Smooth muscle cell (in vitro differentiated cells): Measurements from ENCODE around the gene CACNA1B. TPM values are rescaled to one million over a fixed set of nuclear protein-coding genes. Genes with fewer than 3 reads are reported as not detected.
"Not testable (repeated sequence)": the region's sequence is repeated elsewhere in the genome, so short reads cannot be mapped to it uniquely, and the experiment has no call there.

Experiments
- DNase-seq: peaks from one replicate; lab custom pipeline; 2025; ENCODE audit not compliant: unreplicated experiment; lab: John Stamatoyannopoulos, UW
- H2AFZ ChIP-seq: fragments of 200-600 bp; sonication (generic); 2 replicates; pipeline ENCODE4 v1.6.0; 2016; ENCODE audit warnings: antibody characterized with exemption, low read depth, mild to moderate bottlenecking
- H3F3A ChIP-seq: fragments of 200-600 bp; sonication (generic); 2 replicates; pipeline ENCODE4 v1.6.0; 2017; ENCODE audit warnings: antibody characterized with exemption, low read depth
- H3K27ac ChIP-seq: fragments of 200-600 bp; sonication (generic); 2 replicates; pipeline ENCODE4 v1.5.1; 2016; ENCODE audit warnings: low read depth, mild to moderate bottlenecking
- H3K27me3 ChIP-seq: fragments of 200-600 bp; sonication (generic); 2 replicates; pipeline ENCODE4 v1.6.1; 2016; ENCODE audit warnings: low read depth, mild to moderate bottlenecking
- H3K36me3 ChIP-seq: fragments of 200-600 bp; sonication (generic); 2 replicates; pipeline ENCODE4 v1.5.1; 2016; ENCODE audit warnings: low read depth
- H3K4me1 ChIP-seq: fragments of 200-600 bp; sonication (generic); 2 replicates; pipeline ENCODE4 v1.5.1; 2016; ENCODE audit warnings: low read depth
- H3K4me2 ChIP-seq: fragments of 200-600 bp; sonication (generic); 2 replicates; pipeline ENCODE4 v1.6.0; 2016; ENCODE audit warnings: mild to moderate bottlenecking
- H3K4me3 ChIP-seq: fragments of 200-600 bp; sonication (generic); 2 replicates; pipeline ENCODE4 v1.5.1; 2016; ENCODE audit warnings: mild to moderate bottlenecking
- H3K79me2 ChIP-seq: fragments of 200-600 bp; sonication (generic); 2 replicates; pipeline ENCODE4 v1.6.0; 2016; ENCODE audit warnings: low read depth, mild to moderate bottlenecking
- H3K9ac ChIP-seq: fragments of 200-600 bp; sonication (generic); 2 replicates; pipeline ENCODE4 v1.6.0; 2016; ENCODE audit warnings: low read depth
- H3K9me3 ChIP-seq: fragments of 200-600 bp; sonication (generic); replicated peaks from 2 replicates; pipeline ENCODE4 v1.5.1; 2016; ENCODE audit warnings: low read depth
- H4K20me1 ChIP-seq: fragments of 200-600 bp; sonication (generic); 2 replicates; pipeline ENCODE4 v1.6.0; 2016; ENCODE audit warnings: low read depth
- WGBS: methylation state at CpG from one replicate; pipeline ENCODE4 v1.1.7; 2016; ENCODE audit warnings: low lambda C conversion rate; 5-methylcytosine and 5-hydroxymethylcytosine counted together
- polyA plus RNA-seq: library from polyadenylated mRNA; unstranded; fragments of >200 nt; fragmentation: Nextera tagmentation; extraction: Ambion mirVana; gene quantifications from 2 replicates; pipeline ENCODE4 v1.2.1, GENCODE V29; 2016
- total RNA-seq: library from RNA; depleted of rRNA; stranded (reverse); fragments of >200 nt; gene quantifications from 2 replicates; pipeline ENCODE4 v1.2.3, GENCODE V29; 2014

Gene CACNA1B
- total and polyA plus RNA-seq, 2 experiments from 2014 or later, result 0.09 to 0.23 TPM

- not testable (repeated sequence) for DNase-seq, H3K9ac ChIP-seq, H4K20me1 ChIP-seq, H3K4me2 ChIP-seq, H3K36me3 ChIP-seq, H3K27ac ChIP-seq, H3K79me2 ChIP-seq, H2AFZ ChIP-seq, H3F3A ChIP-seq, H3K4me1 ChIP-seq, H3K27me3 ChIP-seq, H3K4me3 ChIP-seq, H3K9me3 ChIP-seq
- 60% methylated on average over 15 of the region's 15 CpGs for WGBS
Measured at GRCh38 chr9:138132946-138133705, 255.5 kb downstream of the CACNA1B start.

- H2AFZ ChIP-seq, H3F3A ChIP-seq, H3K4me1 ChIP-seq, H4K20me1 ChIP-seq, H3K9ac ChIP-seq, H3K79me2 ChIP-seq, H3K27me3 ChIP-seq, H3K9me3 ChIP-seq, H3K4me3 ChIP-seq, H3K36me3 ChIP-seq, H3K4me2 ChIP-seq, DNase-seq, H3K27ac ChIP-seq: not testable (repeated sequence)
- 88% methylated on average over 4 of the region's 4 CpGs for WGBS
Measured at GRCh38 chr9:138134581-138134980, 257.0 kb downstream of the CACNA1B start.

- H3K27me3 ChIP-seq, H2AFZ ChIP-seq, H3K4me1 ChIP-seq, H3K9me3 ChIP-seq, H3K4me3 ChIP-seq, H3K79me2 ChIP-seq, H3F3A ChIP-seq, H3K36me3 ChIP-seq, H4K20me1 ChIP-seq, DNase-seq, H3K27ac ChIP-seq, H3K4me2 ChIP-seq, H3K9ac ChIP-seq: not testable (repeated sequence)
- 92% methylated on average over 12 of the region's 14 CpGs for WGBS
Measured at GRCh38 chr9:138139096-138139495, 261.5 kb downstream of the CACNA1B start.

GRCh38 chr9:138140980-138141379 is 263.4 kb downstream of the CACNA1B start:
- not testable (repeated sequence) for H3K4me1 ChIP-seq, H3K27me3 ChIP-seq, H3K27ac ChIP-seq, H2AFZ ChIP-seq, H3K9ac ChIP-seq, H3K4me2 ChIP-seq, H4K20me1 ChIP-seq, H3F3A ChIP-seq, H3K4me3 ChIP-seq, H3K36me3 ChIP-seq, H3K79me2 ChIP-seq, DNase-seq, H3K9me3 ChIP-seq
- WGBS, result 90% methylated on average over 13 of the region's 15 CpGs

GRCh38 chr9:138142528-138143244 is 265.1 kb downstream of the CACNA1B start:
- not testable (repeated sequence) for H3K4me3 ChIP-seq, H3K79me2 ChIP-seq, H4K20me1 ChIP-seq, H2AFZ ChIP-seq, H3K9me3 ChIP-seq, H3K36me3 ChIP-seq, H3K27me3 ChIP-seq, H3K9ac ChIP-seq, DNase-seq, H3F3A ChIP-seq, H3K27ac ChIP-seq, H3K4me2 ChIP-seq, H3K4me1 ChIP-seq
- 79% methylated on average over 11 of the region's 11 CpGs for WGBS

- H3K4me1 ChIP-seq, H3F3A ChIP-seq, H3K79me2 ChIP-seq, H4K20me1 ChIP-seq, H3K9me3 ChIP-seq, H3K27me3 ChIP-seq, H3K4me3 ChIP-seq, H3K9ac ChIP-seq, H3K4me2 ChIP-seq, H3K27ac ChIP-seq, H2AFZ ChIP-seq, H3K36me3 ChIP-seq, DNase-seq: not testable (repeated sequence)
- WGBS, result 73% methylated on average over 7 of the region's 7 CpGs
Measured at GRCh38 chr9:138143491-138143890, 265.9 kb downstream of the CACNA1B start.
